Left cardiac atrium (tissue), 4 donors: ENCODE results near the gene KIF16B. TPM values are rescaled to one million over a fixed set of nuclear protein-coding genes. Genes with fewer than 3 reads are reported as not detected.

Experiments used
- ATAC-seq, 2 donors: fragments of 200-7000 bp; cut with Tn5 transposase; one replicate each; pipeline ENCODE4 v1.9.1; 2020; ENCODE audit warnings: mild to moderate bottlenecking in 2 of 2, moderate library complexity in 2 of 2
- DNase-seq: peaks from one replicate; pipeline ENCODE4 v3.0.0-alpha.2; 2020
- intact Hi-C, 2 donors: fragments of 100-400 bp; cut with DNase I; formaldehyde crosslinking; loops; one replicate each; pipeline versions ENCODE4 v1.14.1 to v1.15.1; 2022 to 2023
- total RNA-seq, 2 donors: library from RNA; stranded (reverse); fragmentation: NEBNext Ultra II Directional; extraction: Animal tissue kit (Norgen Biotek cat#: 25700); gene quantifications; one replicate each; pipeline ENCODE4 v1.2.1, GENCODE V29; 2021
- donor health status: DM: no; HTN: yes; CAD: no.
- donor health status: DM: no; HTN: yes; CAD: no; lungs with severe emphysema.
- donor health status: DM: yes; HTN: yes; CAD: no.
- donor health status: Dilated cardiomyopathy.

Gene KIF16B
- total RNA-seq, 2 donors from 2014 or later: 17.0 to 17.7 TPM

- DNase-seq (no peak), ATAC-seq (no peak)
- intact Hi-C loops: no loop called here
Measured at GRCh38 chr20:16560661-16561060, 12.6 kb downstream of the KIF16B start.

- DNase-seq (no peak), ATAC-seq (no peak)
- intact Hi-C loops: no loop called here
Measured at GRCh38 chr20:16560216-16560615, 13.0 kb downstream of the KIF16B start.

DNA sequence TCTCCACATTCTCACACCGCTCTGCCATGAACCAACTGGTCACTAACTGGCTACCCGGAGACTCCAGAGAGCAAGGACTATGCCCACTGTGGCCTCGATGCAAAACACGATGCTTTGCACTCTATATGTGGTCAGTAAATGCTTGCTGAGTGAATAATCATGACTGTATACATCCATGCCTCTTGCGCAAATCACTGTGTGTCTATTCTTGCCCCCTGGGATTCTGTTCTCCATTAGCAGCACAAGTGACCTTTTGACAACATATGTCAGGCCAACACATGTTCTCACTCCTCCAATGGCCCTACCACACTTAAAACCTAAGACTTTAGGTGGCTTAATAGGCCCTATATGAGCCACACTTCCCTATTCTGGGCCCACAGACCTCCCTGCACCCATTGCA, 16.9 kb downstream of the KIF16B start:
- ATAC-seq (no peak), DNase-seq (no peak)
- intact Hi-C loops: no loop called here

- DNase-seq (no peak), ATAC-seq (peak in 1 of 2 donors; percentile 23)
- intact Hi-C loops: no loop called here
Measured at GRCh38 chr20:16555754-16556153, 17.5 kb downstream of the KIF16B start.

DNA sequence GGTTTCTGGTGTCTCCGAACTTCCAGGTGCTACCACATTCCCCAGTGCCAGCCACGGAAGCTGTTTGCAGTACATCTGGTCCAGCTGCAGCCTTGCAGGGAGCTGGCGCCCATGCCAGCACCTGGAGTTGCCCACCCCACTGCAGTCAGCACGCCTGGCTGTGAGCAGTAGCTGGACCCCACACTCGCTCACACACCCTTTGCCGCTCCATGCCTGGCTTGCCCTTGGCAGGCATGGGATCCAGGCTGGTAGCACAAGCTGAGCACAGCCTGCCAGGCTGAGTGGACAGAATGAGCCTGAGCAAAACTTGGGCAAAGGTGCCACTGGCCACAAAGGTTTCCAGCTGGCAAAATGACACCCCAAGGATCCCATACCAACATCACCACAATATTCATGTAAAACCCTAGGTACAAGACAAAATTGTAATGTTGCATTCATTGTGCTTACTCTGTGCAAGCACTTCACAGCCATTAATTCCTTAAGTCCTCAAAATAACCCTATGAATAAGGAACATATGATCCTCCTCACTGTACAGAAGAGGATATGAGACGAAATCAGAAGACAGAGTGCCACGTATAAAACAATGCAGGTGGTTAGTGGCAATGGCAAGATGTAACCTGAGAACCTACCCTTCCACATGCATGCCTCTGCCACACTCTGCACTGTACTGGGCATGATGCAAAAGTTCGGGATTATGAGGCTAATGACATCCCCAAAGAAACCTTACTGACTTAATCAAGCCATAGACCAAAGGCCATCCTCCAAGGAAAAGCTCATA, 18.3 kb downstream of the KIF16B start:
- intact Hi-C loops: no loop called here
- ATAC-seq (peak in 1 of 2 donors; percentile 65), DNase-seq (no peak)

DNA sequence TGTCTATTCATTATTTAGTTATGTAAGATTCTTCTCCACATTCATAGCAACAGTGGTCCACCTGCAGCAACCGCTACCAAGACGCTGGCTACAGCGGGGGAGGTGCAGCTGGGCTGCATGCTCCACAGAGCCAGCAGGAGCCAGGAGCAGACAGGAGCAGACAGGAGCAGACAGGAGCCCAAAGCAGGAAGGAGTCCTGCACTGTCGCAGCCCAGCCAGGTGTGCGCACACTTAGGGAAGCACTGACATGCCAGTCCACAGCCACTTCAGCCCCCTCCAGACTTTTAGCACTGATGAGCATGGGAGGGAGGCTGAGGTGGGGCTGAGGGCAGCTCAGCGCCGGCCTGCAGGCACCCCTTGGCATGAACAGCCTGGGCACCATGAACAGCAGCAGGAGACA, 19.6 kb downstream of the KIF16B start:
- intact Hi-C loops: no loop called here
- no peak for DNase-seq

GRCh38 chr20:16553101-16553500, 20.1 kb downstream of the KIF16B start:
- no peak for ATAC-seq

More for the DNA sequence above, 19.6 kb downstream of the KIF16B start:
- no peak for ATAC-seq

DNA sequence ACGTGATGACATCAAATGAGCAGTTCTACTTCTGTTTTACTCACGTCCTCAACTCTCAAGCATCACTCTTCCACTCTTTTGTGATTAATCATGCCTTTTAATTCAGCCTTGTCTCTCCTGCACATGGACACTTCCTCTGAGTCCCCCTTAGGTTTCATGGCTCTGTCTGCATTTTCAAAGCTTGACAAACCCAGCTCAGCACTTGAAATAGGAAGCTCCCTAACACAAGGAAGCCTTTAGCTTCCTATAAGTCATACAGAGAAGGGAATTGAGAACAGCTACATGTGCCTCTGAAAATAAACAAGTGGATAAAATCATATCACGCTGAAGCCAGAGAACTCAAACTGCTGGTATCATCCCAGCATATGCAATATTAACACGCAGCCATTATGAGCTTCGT, 21.2 kb downstream of the KIF16B start:
- no peak for ATAC-seq
- intact Hi-C loops: no loop called here
- no peak for DNase-seq

More at GRCh38 chr20:16553101-16553500, 20.1 kb downstream of the KIF16B start:
- no peak for DNase-seq
- intact Hi-C loops: no loop called here

GRCh38 chr20:16551607-16552006, 21.6 kb downstream of the KIF16B start:
- ATAC-seq (no peak), DNase-seq (no peak)
- intact Hi-C loops: no loop called here

DNA sequence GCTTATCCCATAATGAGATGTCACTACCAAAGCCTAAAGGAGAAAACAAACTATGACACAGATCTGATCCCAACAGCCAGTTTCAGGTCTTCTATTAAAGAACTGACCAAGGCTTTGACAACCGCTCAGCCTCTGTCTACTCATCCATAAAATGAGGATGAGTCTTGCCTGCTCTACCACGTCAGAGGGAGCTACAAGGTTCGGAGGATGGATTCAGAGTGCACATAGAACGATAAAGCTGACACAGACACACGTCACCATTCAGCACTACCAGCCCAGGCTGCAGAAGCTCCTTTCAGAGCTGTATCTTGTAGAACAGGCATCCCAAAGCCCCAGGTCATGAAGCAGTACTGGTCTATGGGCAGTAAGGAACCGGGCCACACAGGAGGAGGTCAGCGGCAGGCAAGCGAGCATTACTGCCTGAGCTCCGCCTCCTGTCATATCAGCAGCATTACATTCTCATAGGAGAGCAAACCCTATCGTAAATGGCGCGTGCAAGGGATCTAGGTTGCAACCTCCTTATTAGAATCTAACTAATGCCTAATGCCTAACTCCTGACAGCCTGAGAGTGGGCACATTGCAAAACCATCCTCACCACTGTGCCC, 25.1 kb downstream of the KIF16B start:
- no peak for ATAC-seq
- intact Hi-C loops: no loop called here

DNA sequence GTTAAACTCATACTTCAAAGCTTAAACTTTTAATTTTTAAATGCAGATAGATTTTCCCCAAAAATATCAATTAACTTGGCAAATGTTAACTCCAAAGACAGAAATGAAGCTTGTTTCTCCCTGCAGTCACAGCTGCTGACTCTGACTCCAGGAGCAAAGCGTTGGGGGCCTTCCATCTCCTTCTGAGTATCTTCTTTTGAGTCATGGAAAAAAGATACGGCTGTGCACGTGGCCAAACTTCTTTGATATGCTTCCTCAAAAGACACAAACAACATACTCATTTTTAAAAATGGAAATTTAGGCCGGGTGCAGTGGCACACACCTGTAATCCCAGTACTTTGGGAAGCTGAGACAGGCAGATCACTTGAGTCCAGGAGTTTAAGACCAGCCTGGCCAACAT, 28.3 kb downstream of the KIF16B start:
- intact Hi-C loops: no loop called here
- no peak for ATAC-seq

More for the DNA sequence above, 25.1 kb downstream of the KIF16B start:
- no peak for DNase-seq

DNA sequence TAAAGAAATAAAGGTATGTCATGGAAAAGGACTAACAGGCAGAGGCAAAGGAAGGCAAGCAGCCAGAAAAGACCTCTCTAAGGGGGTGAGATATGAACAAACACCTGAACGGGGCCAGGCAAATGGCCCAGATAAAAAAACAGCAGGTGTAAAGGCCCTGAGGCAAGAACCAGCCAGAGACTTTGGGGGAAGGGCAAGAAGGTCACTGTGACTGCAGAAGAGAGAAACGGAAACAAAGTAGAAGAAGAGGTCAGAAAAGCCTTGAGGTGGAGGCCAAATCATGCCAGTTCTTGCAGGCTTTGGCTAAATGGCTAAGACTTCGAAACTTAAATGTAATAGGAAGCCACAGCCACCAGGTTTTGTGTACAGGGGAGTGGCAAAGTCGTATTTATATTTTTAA, 30.8 kb downstream of the KIF16B start:
- DNase-seq (no peak), ATAC-seq (no peak)
- intact Hi-C loops: no loop called here

More for the DNA sequence above, 28.3 kb downstream of the KIF16B start:
- no peak for DNase-seq

DNA sequence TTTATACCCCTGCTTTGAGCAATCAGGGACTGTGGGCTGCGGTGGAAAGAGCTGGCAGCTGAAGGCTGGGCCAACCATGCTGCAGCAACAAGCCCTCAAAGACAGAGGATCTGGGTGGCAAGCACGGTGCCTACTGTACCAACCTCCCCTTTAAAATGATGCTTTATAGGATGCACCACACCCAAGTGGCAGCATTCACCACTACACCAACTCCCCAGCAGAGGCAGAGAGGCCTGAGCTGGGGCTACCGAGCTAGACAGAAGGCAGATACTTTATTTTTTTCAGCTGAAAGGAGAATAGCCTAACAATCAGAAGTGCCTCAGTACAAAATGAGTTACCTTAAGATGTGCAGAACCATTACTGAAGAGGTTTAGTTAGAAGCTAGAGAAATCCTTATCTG, 31.4 kb downstream of the KIF16B start:
- DNase-seq (no peak), ATAC-seq (no peak)
- intact Hi-C loops: no loop called here

GRCh38 chr20:16541226-16541625, 32.0 kb downstream of the KIF16B start:
- DNase-seq (peak; percentile 56), ATAC-seq (peak; percentile 91 to 95)
- intact Hi-C loops: no loop called here

DNA sequence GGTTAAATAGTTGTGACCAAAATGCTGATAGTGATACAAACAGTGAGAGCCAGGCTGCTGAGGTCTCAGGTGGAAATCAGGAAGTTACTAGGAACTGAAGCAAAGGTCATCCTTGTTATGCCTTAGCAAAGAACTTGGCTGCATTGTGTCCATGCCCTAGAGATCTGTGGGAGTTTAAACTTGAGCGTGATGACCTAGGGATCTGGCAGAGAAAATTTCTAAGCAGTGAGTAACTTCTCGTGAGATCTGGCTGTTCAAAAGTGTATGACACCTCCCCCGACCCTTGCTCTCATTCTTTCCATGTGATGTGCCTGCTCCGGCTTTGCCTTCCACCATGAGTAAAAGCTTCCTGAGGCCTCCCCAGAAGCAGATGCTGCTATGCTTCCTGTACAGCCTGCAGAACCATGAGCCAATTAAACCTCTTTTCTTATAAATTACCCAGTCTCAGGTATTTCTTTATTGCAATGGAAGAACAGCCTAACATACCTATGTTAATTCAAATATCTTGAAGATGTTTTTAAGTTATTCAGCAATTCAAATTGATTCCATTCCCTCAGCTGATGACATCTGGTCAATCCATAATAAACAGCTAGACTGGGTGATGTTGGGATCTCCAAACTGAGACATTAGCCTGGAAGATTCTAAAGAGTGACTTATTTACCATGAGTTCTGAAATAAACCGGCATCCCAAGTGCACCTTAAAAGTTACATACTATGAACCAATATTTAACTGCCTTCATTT, 33.8 kb downstream of the KIF16B start:
- no peak for ATAC-seq
- no peak for DNase-seq
- intact Hi-C loops: no loop called here

DNA sequence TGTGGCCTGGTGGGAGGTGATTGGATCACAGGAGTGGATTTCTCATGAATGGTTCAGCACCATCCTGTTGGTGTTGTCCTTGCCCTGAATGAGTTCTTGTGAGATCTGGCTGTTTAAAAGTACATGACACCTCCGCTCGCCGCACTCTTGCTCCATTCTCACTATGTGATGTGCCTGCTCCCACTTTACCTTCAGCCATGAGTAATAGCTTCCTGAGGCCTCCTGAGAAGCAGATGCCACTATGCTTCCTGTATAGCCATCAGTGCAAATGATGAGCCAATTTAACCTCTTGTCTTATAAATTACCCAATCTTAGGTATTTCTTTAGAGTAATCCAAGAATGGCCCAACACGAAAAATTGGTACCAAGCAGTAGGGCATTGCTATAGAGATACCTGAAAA, 34.5 kb downstream of the KIF16B start:
- DNase-seq (no peak), ATAC-seq (no peak)
- intact Hi-C loops: no loop called here

DNA sequence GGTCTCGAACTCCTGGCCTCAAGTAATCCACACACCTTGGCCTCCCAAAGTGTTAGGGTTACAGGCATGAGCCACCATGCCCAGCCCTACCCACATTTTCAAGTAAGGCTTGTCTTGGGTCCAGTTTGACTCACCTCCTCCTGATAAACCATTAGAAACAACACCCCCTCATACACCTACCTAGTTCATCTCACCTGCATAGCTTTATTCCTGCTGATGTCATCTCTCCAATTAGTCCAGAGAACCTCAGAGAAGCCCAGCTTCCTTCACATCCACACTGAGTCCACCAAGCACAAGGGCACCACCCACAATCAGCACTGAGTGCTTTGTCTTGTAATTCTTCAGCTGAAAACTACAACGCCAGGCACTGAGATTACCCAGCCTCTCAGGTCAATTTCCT, 35.3 kb downstream of the KIF16B start:
- intact Hi-C loops: no loop called here
- ATAC-seq (no peak), DNase-seq (no peak)

- peak in 1 of 2 donors; percentile 13 for ATAC-seq
- no peak for DNase-seq
- intact Hi-C loops: no loop called here
Measured at GRCh38 chr20:16537025-16537665, 36.1 kb downstream of the KIF16B start.

- ATAC-seq: no peak
- no peak for DNase-seq
- intact Hi-C loops: no loop called here
Measured at GRCh38 chr20:16535277-16535676, 38.0 kb downstream of the KIF16B start.

DNA sequence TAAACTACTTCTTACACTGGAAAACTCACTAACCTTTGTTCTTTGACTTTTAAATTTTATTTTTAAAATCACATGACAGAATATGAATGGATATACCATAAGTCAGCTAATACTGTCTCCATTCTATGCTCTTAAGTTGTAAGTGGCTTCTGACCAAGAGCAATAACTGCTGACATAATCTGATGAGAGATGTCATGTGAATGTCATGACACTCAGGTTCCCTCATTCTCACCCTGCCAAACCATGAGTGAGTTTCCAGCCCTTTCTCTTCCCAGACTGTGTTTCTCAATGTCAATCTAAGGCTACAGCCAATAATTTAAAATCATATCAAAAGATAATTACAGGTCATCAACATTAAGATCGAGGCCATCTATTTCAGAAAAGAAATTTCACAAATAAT, 39.7 kb downstream of the KIF16B start:
- intact Hi-C loops: no loop called here
- DNase-seq: no peak
- no peak for ATAC-seq
